GM18520 (cell line): ENCODE results near the gene DDX20.
"Not testable (repeated sequence)": the region's sequence is repeated elsewhere in the genome, so short reads cannot be mapped to it uniquely, and the experiment has no call there.

Experiments used
- ATAC-seq: cut with Tn5 transposase; IDR thresholded peaks from one replicate; pipeline ENCODE4 v1.9.1; 2021; ENCODE audit not compliant: unreplicated experiment

Gene DDX20

DNA sequence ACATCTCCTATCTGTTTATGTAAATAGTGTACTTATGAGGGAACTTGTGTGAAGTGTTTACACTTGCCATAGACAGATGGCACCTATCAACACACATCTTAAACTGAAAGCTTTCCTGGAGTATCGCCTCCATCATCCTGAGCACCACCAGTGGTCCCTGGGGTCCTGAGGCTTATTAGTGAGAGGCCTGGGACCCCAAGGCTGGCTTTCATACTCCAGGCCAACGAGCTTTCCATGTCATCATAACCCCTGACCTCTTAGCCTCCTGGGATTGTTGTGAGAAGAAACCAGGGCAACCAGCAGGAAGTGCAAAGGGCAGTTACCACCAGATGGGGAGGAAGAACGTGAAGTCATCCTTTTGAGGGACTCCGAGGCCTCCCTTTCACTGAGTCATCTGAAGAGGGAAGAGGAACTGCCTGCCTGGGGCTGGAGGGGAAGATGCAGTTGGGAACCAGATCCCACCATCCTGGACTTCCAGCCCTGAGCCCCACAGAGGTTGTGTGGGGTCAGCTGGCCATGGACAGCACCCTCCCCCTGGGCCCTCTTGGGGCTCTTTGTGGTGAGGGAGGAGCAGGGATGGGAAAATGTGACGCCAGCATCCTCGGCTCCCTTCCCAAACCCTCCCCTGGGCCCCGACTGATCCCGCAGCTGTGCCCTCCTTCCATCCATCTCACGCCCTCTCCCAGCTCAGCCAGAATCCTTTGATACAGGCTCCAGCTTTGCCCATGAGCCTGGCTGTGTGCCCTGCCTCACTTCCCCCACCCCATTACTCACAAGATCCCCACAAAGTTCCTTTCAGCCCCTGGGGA, 22.3 kb upstream of the DDX20 start:
- no peak for ATAC-seq

DNA sequence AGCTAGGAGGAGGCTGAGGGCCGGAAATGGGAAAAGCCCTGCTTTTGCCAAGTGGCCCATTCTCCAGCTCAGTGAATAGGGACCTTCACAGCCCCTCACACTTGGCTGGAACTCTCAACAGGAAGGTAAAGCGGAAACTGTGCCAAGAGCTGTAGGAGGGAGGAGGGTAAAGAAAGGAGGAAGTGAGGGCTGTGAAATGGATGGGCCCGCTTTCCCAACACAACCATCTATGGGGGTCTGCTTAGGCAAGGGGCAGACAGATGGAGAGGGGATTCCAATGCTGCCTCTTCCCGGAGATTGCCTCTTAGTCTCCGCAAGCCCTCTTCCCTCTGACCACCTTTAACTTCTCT, 21.7 kb upstream of the DDX20 start:
- no peak for ATAC-seq

DNA sequence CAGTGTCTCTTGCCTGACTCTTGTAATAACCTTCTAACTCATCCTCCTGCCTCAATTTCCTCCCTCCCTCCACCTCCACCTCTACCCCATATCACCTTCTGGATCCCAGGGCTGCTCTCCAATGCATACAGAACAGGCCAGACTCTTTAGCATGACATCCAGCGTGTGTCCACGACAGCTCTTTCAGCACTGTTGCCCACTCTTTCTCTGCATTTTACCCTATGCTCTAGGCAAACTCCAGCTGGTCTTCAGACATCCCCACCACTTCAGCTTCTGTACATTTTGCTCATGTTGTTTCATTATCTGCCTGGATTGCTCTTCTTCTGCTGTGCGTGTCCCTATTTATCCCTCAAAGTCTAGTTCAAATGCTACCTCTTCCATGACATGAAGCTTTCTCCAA, 21.3 kb upstream of the DDX20 start:
- ATAC-seq: no peak

DNA sequence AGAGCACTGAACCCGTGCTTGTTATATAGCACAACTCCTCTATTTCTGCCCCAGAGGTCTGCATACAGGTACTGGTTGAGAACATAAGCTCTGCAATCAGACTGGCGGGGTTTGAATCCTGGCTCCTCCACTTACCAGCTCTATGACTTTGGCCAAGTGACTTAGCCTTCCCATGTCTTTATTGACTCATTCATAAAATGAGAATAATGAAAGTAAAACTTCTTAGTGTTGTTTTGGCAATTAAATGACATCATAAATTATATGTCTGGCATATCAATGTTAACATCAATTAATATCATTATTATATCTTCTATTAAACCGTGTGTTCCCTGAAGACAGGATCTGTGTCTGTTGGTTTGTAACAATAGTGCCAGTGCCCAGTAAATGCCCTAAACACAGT, 20.8 kb upstream of the DDX20 start:
- no peak for ATAC-seq

DNA sequence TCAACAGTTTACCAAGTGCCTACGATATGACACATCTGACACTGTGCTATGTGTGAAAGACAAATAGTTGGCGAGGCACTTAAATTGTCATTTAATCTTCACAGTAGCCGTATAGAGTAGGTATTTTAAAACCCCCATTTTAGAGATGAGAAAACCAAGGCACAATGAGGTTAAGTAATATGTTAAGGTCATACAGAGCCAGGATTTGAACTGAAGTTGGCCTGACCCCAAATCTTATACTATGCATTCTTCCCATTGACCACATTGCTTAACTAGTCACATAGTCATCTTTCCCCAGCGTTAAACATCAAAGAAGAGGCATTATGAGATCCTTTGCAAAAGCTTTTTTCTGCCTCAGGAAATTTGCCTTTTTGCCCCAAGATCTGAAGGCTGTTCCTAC, 20.4 kb upstream of the DDX20 start:
- no peak for ATAC-seq

DNA sequence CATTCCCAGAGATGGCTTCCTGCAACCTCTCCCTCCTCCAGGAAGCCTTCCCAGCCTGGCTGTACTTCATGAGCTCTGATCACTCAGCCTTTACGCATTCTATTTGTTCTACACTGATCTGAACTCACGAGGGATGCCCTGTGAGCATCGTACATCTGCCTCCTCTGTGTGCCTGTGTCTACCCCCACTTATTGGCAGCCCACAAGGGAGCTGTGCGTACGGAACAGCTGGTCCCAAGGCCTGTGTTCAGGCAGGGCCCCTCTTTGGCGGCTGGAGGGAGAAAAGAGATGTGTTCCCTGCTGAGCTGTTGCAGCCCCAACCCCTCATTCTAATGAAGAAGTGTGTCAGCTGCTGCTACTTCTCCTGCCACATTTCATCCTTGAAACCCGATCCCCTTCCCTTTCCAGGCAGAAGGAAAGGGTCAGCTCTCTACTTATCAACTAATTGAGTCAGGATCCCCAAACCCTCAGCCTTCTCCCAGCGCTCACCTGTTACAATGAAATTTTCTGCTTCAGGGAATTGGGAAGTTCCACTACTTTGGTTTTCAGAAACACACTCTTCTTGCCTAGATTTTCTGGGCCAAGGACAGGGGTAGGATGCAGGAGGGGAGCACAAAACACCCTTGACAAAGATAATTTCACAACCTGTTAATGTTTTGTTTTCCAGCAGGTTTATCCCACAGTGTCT, 19.7 kb upstream of the DDX20 start:
- ATAC-seq: no peak

DNA sequence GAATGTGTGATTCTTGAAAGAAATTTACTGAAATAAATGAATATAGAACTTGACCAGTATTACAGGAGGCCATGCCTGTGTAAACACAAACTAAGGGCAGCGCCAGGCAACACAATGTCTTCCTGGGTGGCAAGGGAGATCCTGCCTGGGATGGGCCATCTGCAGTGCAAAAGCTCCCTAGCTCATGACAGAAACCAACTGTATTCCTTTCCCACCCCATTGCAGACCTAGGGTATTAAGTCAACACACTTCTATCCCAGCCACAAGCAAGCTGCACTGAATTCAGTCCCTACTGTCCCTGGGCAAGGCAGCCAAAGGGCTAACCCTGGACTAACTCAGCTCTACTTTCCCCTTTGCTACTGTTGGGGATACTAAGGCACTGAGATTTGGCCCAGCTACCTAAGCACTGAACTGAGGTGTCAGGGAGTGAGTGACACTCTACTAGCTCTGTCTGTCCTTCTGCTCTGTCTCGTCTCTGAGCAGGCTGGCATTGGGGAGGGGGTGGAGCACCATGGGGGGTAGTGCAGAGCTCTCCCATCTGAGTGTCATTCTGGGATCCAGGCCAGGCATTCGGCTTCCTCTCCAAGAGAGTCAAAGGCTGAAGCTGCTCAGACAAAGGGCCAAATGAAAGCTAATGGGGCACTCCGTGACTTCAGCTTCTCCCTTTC, 19.0 kb upstream of the DDX20 start:
- ATAC-seq: no peak

DNA sequence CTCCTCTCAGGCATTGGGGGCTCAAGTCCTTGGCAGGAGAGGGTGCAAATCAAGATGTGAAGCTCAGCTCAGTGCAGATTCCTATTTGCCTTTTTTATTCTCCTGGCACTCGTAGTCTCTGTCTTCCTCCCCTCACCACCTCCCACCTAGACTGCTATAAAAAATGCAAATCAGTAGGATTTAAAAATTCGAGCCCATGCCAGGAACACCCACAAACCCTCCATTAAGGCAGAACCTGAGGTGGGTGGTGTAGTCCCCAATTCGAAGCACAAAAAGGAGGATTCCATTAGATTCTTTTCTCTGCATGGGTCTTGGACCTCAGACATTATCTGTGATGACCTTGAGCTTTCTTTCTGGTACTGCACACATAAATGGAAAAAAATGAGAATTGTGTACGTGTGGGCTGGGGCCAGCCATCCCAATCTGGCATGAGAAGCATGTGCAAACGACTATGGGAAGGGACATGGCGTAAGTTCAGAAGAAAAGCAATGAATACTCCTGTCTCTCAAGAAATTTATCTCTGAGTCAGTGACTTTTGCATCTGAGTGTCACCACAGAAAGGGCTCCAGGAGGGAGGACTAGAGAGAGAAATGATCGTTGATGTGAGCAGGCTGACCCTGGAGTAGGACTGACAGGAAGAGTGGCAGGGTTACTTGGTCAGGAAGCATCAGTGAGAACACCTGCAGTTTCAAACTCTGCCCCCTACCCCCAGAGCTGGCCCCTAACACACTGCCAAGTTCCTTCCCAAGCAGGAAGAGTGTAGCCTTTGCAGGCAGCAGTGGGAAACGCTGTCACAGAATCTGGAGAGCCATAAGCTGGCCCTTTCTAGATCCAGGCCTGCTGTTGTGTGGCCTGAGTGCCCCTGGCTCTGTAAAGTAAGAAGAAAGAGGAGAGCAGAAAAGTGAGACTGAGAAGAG, 18.2 kb upstream of the DDX20 start:
- no peak for ATAC-seq

DNA sequence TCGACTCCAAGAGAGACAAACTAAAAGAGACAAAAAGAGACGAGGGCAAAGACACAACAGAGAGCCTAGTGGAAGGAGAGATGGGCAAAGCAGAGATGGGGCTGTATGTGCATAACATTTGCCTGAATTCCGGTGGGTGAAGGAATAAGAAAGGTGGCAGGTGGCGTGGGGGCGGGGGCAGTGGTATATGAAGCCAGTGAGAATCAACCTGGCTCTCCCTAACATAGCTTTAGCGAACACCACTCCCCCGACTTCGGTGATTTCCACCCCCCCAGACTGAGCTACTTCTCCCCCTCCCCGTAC, 17.6 kb upstream of the DDX20 start:
- ATAC-seq: no peak

DNA sequence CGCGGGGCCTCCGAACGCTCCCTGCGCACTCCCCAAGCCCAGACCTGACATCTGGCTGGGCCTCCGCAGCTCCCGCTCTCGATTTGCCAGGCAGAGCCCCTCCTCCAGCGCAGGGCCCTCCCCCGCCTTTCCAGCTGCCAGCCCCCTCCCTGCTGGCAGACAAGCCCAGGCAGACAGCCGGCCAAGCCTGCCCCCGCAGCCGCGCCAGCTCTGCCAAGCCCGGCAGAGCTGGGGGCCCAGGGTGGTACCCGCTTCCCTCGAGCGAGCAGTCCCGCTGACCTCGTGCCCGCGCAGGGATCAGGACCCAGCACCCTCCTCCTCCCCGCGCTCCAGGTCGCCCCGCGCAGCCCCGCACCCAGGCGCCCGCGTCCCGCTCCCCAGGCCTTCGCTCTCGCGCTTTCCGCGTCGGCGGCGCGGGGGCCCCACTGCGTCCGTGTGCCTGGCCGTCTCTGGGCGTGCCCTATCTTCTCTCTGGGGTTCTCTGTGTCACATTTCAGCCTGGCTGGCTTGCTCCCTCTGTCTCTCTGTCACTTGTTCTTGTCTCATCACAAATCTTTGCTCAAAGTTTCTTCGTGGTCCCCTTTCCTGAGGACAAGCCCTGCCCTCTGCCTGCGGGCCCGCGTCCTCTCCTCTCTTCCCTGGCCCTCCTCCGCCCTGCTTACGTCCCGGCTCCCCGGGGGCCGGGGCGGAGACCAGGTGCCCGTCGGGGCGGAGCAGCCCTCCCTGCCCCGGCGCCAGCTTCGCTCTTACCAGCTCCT, 17.1 kb upstream of the DDX20 start:
- ATAC-seq: peak; percentile 30

DNA sequence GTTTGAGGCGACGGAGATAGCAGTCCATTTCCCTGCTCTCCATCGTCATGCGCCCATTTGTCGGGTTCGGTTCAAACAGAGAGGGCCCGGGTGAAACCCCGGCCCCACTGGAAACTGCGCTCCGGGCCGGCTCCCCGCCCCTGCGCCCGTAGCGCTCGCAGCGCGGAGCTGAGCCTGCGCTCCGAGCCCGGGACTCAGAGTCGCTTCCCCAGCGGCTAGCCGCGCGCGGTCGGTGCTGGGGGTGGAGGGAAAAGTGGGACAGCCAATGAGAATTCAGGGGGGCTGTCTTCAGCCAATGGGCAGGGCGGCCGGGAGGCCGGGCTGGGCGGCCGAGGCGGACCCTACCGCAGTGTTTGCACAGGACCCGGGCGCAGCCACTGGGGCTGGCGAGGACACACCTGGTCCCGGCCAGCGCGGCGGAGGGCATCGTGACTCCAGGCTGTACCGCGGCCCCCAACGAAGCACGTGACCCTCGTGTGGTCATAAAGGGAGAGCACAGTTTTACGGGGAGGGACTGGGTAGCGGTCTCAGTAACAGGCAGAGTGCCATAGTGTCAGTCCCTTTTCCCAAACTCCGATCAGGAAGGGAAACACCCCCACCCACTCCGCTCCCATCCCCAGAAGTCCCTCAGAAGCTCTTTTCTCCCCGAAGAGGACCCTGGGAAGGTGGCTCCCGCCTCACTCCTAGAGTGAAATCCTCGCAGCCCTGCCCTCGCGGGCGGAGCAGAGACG, 16.3 kb upstream of the DDX20 start, which contains the start of gene INKA2:
TSS of gene INKA2 (minus strand) at position 202 of the 731 bp plus-strand sequence. CDS start at position 49, 153 bp downstream.
- ATAC-seq: peak; percentile 81

DNA sequence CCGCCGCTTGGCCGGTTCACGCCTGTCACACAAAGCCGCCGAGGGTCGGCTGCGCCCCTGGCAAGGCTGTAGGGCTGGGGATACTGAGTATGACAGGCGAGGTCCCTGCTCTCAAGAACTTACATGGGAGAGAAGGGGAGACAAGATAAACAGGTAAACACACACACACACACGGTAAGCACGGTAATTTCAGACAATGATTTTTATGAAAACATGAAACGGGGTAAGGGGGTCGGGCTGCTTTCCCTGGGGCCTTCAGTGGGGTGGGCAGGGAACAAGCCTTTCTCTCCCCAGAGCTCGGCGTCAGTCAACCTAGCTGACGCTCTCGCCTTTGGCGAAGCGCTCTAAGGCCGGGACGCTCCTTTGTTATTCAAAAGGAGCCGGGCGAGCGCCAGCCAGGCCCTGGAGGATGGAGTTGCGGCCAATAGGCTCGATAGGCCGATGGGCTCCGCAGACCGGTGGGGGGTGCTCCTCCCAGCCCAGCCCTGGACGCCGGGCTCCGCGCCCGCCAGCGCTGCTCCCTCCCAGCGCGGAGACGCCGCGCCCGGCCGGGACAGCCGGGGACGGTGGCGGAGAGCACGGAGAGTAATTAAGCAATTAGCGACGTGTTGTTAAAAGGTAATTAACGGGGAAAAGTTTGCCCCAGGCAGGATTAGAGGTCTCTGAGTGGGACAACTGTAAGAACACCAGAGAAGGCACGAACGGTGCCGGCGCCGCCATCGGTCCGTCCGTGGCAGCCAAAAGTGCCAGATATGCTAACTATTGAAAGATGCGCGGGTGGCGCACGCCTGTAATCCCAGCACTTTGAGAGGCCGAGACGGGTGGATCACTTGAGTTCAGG, 15.6 kb upstream of the DDX20 start:
- no peak for ATAC-seq

DNA sequence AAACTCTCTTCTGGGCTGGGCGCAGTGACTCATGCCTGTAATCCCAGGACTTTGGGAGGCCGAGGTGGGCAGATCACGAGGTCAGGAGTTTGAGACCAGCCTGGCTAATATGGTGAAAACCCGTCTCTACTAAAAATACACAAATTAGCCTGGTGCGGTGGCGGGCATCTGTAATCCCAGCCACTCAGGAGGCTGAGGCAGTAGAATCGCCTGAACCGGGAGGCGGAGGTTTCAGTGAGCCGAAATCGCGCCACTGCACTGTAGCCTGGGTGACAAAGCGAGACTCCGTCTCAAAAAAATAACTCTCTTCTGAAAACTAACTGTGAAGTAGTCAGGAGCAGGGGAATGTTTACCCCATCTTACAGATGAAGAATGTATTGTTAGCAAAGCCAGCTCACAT, 13.4 kb upstream of the DDX20 start:
- ATAC-seq: not testable (repeated sequence)

DNA sequence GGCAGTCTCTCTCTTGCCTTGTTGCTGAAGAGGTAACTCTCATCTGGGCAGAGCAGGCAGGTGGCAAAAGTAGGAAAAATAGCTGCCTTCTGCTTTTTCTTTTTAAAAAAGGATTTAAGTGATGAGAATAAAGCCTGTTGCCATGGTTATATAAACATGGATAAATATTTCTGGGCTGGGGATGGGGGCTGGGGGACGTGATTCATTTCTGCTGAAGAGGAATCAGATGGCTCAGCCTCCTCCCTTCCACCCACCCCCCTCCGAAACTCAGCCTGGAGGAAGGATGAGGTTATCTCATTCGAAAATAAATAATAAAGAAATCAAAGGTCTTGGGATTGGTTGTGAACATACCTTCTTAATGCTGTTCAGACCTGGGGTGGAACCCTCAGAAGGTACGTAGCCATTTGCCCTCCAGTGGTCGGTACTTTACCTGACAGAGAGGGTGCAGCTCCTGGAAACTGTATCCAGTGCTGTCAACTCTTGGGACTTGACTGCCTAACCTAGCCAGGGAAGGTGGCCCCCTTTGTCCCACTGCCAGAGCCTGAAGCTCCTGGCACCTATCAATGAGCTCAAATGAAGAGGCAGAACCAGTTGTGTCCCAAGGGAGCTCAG, 12.7 kb upstream of the DDX20 start:
- no peak for ATAC-seq

DNA sequence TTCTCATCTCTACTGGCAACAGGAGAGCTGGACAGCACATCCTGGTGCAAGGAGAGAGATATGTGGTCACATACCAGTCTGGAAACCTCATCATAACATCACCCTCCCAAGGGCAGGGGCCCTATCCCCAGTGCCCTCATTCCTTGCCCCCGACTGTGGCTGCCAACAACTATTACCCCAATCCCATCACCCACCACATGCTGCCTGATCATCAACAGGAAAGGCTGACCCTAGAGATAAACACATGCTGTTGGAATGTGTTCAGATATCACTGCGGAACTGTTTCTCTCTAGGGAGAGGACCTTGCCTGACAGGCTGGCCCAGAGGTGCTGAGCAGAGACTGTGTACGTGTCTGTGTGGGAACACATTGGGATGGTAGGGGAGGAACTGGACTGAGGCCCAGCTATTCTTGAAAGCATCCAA, 12.0 kb upstream of the DDX20 start:
- ATAC-seq: no peak

DNA sequence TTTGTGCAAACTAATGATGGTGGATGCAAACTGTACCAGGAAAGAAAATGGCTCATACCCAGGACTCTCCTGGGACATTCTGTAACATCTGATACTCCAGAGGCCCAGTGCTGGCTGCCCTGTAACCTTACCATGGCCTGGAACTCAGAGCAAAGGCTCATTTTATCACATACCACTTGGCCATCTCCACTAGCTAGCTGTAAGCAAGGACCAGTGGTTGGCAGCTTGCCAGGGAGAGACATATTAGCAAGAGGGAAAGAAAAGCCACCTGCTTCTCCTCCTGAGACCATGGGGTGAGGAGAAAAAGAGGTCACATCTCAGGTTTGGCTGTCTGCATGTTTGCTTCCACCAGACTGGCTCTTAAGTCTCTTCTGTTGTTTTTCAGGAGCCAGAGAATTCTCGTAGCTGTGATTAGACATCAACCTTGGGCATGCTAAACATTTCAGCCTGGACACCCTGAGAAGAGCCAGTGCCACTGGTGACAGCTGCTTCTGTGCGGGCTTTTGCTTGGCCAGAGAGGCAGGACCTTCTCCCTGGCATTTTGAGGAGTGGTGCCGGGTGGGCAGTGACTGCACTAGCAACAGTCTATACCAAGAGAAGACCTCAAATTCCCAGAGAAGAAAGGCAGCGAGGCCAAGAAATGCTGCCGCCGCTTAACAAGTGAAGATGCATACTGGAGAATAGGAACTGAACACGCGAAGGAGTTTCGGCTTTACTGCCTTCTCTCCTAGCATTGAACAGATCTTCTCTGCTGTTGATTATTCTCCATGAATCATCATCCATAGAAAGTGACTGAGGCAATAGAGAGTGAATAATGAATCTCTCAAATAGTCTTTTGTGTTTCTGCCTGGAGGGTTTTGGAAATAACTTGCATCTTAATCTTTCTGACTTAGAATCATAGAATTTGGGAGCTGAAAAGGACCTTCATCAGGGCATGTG, 9.8 kb upstream of the DDX20 start:
- no peak for ATAC-seq

DNA sequence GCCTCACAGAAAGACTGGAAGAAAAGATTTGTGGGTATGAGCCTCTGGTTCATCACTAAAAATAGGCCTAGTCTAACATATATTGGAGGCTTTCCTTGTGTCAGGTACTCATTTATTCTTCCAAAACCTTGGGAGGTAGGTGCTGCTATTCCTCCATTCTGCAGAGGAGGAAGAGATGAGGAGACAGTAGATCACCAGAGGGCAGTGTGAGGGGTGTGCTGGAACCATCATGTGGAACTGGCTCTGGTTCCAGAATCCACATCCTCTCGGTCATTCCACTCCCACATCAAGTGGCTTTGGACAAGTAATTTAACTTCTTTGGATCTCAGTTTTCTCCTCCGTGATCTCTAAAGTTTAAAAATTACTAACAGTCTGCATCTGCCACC, 9.1 kb upstream of the DDX20 start:
- ATAC-seq: no peak
